ENCODE measurements around the gene CARD14. TPM values are rescaled to one million over a fixed set of nuclear protein-coding genes. Genes with fewer than 3 reads are reported as not detected.
A peak's percentile ranks its signal among the peaks of the same experiment; 100 is the strongest.

The CARD14 gene
- total RNA-seq, 1 donor from 2014 or later = 0.64 TPM

DNA sequence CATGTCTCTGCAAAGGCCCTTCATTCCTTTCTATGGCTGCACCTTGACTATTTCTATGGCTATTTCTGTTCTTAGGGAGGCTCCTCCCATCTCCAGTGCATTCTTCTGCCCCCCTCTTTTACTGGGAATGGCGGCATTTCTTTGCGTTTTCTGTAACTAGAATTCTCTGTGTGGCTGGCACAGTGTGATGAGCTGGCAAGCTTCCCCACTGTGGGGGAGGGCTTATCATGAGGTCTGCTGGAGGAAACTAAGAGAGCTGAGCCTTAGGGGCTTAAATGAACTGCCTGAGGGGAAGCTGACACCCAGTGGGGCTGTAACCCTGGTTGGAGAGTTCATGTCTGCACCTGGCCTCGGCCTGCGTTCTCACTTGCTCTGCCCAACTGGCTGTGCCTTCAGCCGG lies 1.5 kb upstream of the CARD14 start:
- no peaks in the 10 kb centered on the region for H3K9me3 Mint-ChIP-seq (ENCODE audit: unreplicated experiment)
- peaks cover 13% of the 10 kb centered on the region for H3K27me3 Mint-ChIP-seq (ENCODE audit: unreplicated experiment)
- peaks cover 6% of the 10 kb centered on the region for H3K36me3 Mint-ChIP-seq (ENCODE audit: low read depth, unreplicated experiment)
- H3K27ac Mint-ChIP-seq (ENCODE audit: unreplicated experiment) = no peak overlapping the region
- TF ChIP-seq, protein P1, sequence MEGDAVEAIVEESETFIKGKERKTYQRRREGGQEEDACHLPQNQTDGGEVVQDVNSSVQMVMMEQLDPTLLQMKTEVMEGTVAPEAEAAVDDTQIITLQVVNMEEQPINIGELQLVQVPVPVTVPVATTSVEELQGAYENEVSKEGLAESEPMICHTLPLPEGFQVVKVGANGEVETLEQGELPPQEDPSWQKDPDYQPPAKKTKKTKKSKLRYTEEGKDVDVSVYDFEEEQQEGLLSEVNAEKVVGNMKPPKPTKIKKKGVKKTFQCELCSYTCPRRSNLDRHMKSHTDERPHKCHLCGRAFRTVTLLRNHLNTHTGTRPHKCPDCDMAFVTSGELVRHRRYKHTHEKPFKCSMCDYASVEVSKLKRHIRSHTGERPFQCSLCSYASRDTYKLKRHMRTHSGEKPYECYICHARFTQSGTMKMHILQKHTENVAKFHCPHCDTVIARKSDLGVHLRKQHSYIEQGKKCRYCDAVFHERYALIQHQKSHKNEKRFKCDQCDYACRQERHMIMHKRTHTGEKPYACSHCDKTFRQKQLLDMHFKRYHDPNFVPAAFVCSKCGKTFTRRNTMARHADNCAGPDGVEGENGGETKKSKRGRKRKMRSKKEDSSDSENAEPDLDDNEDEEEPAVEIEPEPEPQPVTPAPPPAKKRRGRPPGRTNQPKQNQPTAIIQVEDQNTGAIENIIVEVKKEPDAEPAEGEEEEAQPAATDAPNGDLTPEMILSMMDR (IDR thresholded peaks at IDR 0.05; ENCODE audit: unreplicated experiment) = no peak
- DNase-seq (ENCODE audit: low spot score) = no peak
- no peaks in the 10 kb centered on the region for H3K4me1 Mint-ChIP-seq (ENCODE audit: unreplicated experiment)
- H3K4me3 Mint-ChIP-seq (ENCODE audit: unreplicated experiment) = no peak overlapping the region

DNA sequence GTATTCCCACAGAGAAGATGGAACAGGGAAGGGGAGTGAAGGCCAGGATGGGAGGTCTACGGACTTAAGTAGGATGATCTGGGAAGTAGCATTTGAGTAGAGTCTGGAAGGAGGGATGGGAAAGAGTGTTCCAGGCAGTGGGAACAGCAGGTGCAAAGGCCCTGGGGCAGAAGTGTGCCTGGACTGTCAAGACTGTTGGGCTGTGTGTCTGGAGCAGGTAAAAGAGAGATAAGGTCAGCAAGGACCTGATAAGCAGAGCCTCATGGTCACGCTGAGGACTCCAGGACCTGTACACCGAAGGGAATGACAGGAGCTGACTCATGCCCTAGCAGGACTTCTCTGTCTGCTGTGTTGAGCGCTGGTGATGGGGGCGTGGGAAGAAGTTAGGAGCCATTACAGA lies 723 bp upstream of the CARD14 start:
- H3K36me3 Mint-ChIP-seq (ENCODE audit: low read depth, unreplicated experiment) = peaks cover 6% of the 10 kb centered on the region
- H3K27me3 Mint-ChIP-seq (ENCODE audit: unreplicated experiment) = peaks cover 13% of the 10 kb centered on the region
- TF ChIP-seq, protein P1 (IDR thresholded peaks at IDR 0.05; ENCODE audit: unreplicated experiment) = no peak
- DNase-seq (ENCODE audit: low spot score) = no peak
- H3K27ac Mint-ChIP-seq (ENCODE audit: unreplicated experiment) = no peak overlapping the region
- H3K9me3 Mint-ChIP-seq (ENCODE audit: unreplicated experiment) = no peaks in the 10 kb centered on the region
- H3K4me1 Mint-ChIP-seq (ENCODE audit: unreplicated experiment) = no peaks in the 10 kb centered on the region
- H3K4me3 Mint-ChIP-seq (ENCODE audit: unreplicated experiment) = peak overlapping the region; percentile 35

DNA sequence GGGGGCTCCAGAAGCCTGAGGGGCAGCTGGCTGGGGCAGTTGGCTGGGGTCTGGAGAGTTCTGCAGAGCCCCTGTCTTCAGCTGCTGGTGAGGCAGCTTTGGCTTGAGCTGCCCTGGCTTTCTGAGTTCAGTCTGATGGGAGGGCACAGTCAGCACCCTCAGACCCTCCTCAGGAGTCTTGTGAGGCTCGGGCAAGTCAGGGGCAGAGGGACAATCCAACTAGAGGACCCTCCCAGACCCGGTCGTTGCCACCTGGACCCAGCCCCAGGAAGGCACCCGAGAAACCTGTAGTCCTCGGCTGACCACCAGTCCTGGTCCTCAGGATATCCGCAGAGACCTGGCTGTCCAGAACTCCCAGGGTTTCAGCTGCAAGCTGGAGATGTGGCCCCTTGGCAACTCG lies 1.9 kb downstream of the CARD14 start:
- DNase-seq (ENCODE audit: low spot score) = no peak
- no peaks in the 10 kb centered on the region for H3K9me3 Mint-ChIP-seq (ENCODE audit: unreplicated experiment)
- peaks cover 6% of the 10 kb centered on the region for H3K36me3 Mint-ChIP-seq (ENCODE audit: low read depth, unreplicated experiment)
- TF ChIP-seq, protein P1 (IDR thresholded peaks at IDR 0.05; ENCODE audit: unreplicated experiment) = no peak
- H3K4me1 Mint-ChIP-seq (ENCODE audit: unreplicated experiment) = no peaks in the 10 kb centered on the region
- H3K4me3 Mint-ChIP-seq (ENCODE audit: unreplicated experiment) = no peak overlapping the region
- no peak overlapping the region for H3K27ac Mint-ChIP-seq (ENCODE audit: unreplicated experiment)
- peaks cover 13% of the 10 kb centered on the region for H3K27me3 Mint-ChIP-seq (ENCODE audit: unreplicated experiment)

DNA sequence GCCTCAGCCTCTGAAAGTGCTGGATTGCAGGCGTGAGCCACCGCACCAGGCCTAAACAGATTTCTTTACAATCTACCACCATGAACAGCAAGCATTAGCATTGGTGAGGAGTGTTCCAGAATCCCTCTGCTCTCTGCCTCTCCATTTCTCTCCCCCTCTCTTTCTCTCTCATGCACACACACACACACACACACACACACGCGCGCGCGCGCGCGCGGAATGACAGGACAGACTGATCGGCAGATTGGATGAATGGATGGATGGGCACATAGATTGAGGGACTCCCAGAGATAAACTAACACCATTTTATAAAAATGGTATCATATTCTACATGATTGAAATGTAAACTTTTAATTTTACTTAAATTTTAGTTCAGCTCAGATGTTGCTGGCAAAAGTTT lies 3.3 kb downstream of the CARD14 start:
- Mint-ChIP-seq H3K4me3 (ENCODE audit: unreplicated experiment) (no peak overlapping the region), H3K4me1 (ENCODE audit: unreplicated experiment) (no peaks in the 10 kb centered on the region), H3K36me3 (ENCODE audit: low read depth, unreplicated experiment) (peaks cover 6% of the 10 kb centered on the region), H3K27me3 (ENCODE audit: unreplicated experiment) (peaks cover 10% of the 10 kb centered on the region), H3K9me3 (ENCODE audit: unreplicated experiment) (no peaks in the 10 kb centered on the region), H3K27ac (ENCODE audit: unreplicated experiment) (no peak overlapping the region)
- TF ChIP-seq, protein P1 (IDR thresholded peaks at IDR 0.05; ENCODE audit: unreplicated experiment) = no peak
- DNase-seq (ENCODE audit: low spot score) = no peak

DNA sequence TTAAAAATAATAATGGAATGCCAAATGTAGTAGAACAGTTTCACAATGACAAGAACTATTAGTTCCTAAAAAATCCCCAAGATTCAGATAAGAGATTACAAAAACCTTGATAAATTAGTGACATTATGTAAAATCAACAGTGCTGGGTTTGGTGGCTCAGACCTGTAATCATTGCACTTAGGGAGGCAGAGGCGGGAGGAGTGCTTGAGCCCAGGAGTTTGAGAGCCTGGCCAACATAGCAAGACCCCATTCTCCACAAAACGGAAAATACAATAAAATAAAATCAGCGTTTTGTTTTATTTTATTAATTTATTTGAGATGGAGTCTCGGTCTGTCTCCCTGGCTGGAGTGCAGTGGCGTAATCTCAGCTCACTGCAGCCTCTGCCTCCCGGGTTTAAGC lies 4.1 kb downstream of the CARD14 start:
- Mint-ChIP-seq H3K36me3 (ENCODE audit: low read depth, unreplicated experiment) (peaks cover 5% of the 10 kb centered on the region), H3K4me1 (ENCODE audit: unreplicated experiment) (no peaks in the 10 kb centered on the region), H3K27me3 (ENCODE audit: unreplicated experiment) (peaks cover 10% of the 10 kb centered on the region), H3K9me3 (ENCODE audit: unreplicated experiment) (no peaks in the 10 kb centered on the region), H3K27ac (ENCODE audit: unreplicated experiment) (no peak overlapping the region), H3K4me3 (ENCODE audit: unreplicated experiment) (no peak overlapping the region)
- DNase-seq (ENCODE audit: low spot score) = no peak
- TF ChIP-seq, protein P1 (IDR thresholded peaks at IDR 0.05; ENCODE audit: unreplicated experiment) = no peak

All from endothelial cell (in vitro differentiated cells).